A549 (cell line): ENCODE results near the gene GNAO1.

ENCODE experiments used
- BHLHE40 ChIP-seq: IDR thresholded peaks from 2 replicates; pipeline ENCODE4 v1.6.1; 2012; ENCODE audit warnings: low read depth, low read length, inconsistent platforms
- CBX8 ChIP-seq: fragments of 200-600 bp; sonication (generic); IDR thresholded peaks from 2 replicates; pipeline ENCODE4 v1.6.1; 2016
- EP300 ChIP-seq, 2 experiments: fragments of >200 bp; sonication (Bioruptor Twin); formaldehyde crosslinking; IDR thresholded peaks; 2 replicates in 1 of 2; 3 replicates in 1 of 2; pipeline ENCODE4 v1.6.1; 2016 to 2017
- ESRRA ChIP-seq: fragments of 150-350 bp; IDR thresholded peaks from 2 replicates; pipeline ENCODE4 v1.6.1; 2014; ENCODE audit warnings: mild to moderate bottlenecking, low read length, borderline replicate concordance
- HOXA7 ChIP-seq: fragments of 250-450 bp; sonication (Bioruptor Pico); IDR thresholded peaks from 2 replicates; pipeline ENCODE4 v1.5.0; 2020; ENCODE audit warnings: mild to moderate bottlenecking, moderate library complexity
- NPAS2 ChIP-seq: fragments of 250-450 bp; sonication (Bioruptor Pico); IDR thresholded peaks from 2 replicates; pipeline ENCODE4 v1.8.0; 2022; ENCODE audit warnings: mild to moderate bottlenecking, moderate library complexity, borderline replicate concordance
- POLR2A ChIP-seq: IDR thresholded peaks from 2 replicates; pipeline ENCODE4 v1.6.1; 2012; ENCODE audit warnings: mild to moderate bottlenecking, low read length
- SMC3 ChIP-seq: fragments of >200 bp; sonication (Bioruptor Twin); formaldehyde crosslinking; IDR thresholded peaks from 3 replicates; pipeline ENCODE4 v1.6.1; 2018; ENCODE audit warnings: inconsistent platforms
- ZSCAN20 ChIP-seq: fragments of 250-450 bp; sonication (Bioruptor Pico); IDR thresholded peaks from 2 replicates; pipeline ENCODE4 v1.8.0; 2022; ENCODE audit warnings: mild to moderate bottlenecking, moderate library complexity
- TF ChIP-seq, protein P1 (sequence below): fragments of >200 bp; sonication (Bioruptor Twin); formaldehyde crosslinking; IDR thresholded peaks from 3 replicates; pipeline ENCODE4 v1.5.1; 2016
- TF ChIP-seq, protein P2 (sequence below): fragments of 450-650 bp; IDR thresholded peaks from 2 replicates; pipeline ENCODE4 v1.6.1; 2014; ENCODE audit warnings: antibody characterized with exemption
- TF ChIP-seq, protein P3 (sequence below): IDR thresholded peaks from 2 replicates; pipeline ENCODE4 v1.6.1; 2012
- TF ChIP-seq, protein P4 (sequence below): IDR thresholded peaks from 2 replicates; pipeline ENCODE4 v1.6.1; 2012

DNA sequence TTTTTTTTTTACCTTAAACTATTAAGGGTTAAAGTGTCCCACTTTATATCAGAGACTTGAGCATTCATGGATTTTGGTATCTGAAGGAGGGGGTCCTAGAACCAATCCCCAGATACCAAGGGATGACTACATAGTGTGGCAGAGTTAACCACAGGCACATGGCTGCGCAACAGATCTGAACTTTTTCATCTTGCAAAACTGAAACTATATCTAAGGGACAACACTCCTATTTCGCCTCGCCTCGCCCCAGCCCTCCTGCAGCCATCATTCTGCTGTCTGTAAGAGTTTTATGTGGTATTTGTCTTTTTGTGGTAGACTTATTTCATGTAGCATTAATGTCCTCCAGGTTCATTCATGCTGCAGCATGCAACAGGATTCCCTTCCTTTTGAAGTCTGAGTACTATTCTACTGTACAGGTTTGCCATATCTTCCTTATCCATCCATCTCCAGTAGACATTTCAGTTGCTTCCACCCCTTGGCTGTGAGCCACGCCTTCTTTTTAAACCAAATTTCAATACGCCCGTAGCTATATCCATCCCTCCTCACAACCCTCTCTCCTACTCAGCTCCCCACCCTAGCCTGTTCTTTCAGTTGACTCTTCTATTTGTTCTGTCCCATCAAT, 180.8 kb downstream of the GNAO1 start:
- TF ChIP-seq POLR2A = no peak
- TF ChIP-seq, protein P1, sequence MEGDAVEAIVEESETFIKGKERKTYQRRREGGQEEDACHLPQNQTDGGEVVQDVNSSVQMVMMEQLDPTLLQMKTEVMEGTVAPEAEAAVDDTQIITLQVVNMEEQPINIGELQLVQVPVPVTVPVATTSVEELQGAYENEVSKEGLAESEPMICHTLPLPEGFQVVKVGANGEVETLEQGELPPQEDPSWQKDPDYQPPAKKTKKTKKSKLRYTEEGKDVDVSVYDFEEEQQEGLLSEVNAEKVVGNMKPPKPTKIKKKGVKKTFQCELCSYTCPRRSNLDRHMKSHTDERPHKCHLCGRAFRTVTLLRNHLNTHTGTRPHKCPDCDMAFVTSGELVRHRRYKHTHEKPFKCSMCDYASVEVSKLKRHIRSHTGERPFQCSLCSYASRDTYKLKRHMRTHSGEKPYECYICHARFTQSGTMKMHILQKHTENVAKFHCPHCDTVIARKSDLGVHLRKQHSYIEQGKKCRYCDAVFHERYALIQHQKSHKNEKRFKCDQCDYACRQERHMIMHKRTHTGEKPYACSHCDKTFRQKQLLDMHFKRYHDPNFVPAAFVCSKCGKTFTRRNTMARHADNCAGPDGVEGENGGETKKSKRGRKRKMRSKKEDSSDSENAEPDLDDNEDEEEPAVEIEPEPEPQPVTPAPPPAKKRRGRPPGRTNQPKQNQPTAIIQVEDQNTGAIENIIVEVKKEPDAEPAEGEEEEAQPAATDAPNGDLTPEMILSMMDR = no peak
- TF ChIP-seq EP300 (IDR thresholded peaks at IDR 0.05) = no peak
- no peak for TF ChIP-seq ZSCAN20 (CRISPR knock-in tag)
- TF ChIP-seq ESRRA = no peak
- no peak for TF ChIP-seq SMC3
- TF ChIP-seq CBX8 = no peak
- TF ChIP-seq, protein P2, sequence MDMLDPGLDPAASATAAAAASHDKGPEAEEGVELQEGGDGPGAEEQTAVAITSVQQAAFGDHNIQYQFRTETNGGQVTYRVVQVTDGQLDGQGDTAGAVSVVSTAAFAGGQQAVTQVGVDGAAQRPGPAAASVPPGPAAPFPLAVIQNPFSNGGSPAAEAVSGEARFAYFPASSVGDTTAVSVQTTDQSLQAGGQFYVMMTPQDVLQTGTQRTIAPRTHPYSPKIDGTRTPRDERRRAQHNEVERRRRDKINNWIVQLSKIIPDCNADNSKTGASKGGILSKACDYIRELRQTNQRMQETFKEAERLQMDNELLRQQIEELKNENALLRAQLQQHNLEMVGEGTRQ = no peak
- no peak for TF ChIP-seq NPAS2 (CRISPR knock-in tag)
- TF ChIP-seq HOXA7 (CRISPR knock-in tag) = no peak
- TF ChIP-seq BHLHE40 = no peak
- TF ChIP-seq, protein P3, sequence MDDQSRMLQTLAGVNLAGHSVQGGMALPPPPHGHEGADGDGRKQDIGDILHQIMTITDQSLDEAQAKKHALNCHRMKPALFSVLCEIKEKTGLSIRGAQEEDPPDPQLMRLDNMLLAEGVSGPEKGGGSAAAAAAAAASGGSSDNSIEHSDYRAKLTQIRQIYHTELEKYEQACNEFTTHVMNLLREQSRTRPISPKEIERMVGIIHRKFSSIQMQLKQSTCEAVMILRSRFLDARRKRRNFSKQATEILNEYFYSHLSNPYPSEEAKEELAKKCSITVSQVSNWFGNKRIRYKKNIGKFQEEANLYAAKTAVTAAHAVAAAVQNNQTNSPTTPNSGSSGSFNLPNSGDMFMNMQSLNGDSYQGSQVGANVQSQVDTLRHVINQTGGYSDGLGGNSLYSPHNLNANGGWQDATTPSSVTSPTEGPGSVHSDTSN = no peak
- TF ChIP-seq, protein P4, sequence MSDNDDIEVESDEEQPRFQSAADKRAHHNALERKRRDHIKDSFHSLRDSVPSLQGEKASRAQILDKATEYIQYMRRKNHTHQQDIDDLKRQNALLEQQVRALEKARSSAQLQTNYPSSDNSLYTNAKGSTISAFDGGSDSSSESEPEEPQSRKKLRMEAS = no peak
